ENCODE data around the gene TSEN2.
"Not testable (repeated sequence)": the region's sequence is repeated elsewhere in the genome, so short reads cannot be mapped to it uniquely, and the experiment has no call there.

TSEN2 gene

DNA sequence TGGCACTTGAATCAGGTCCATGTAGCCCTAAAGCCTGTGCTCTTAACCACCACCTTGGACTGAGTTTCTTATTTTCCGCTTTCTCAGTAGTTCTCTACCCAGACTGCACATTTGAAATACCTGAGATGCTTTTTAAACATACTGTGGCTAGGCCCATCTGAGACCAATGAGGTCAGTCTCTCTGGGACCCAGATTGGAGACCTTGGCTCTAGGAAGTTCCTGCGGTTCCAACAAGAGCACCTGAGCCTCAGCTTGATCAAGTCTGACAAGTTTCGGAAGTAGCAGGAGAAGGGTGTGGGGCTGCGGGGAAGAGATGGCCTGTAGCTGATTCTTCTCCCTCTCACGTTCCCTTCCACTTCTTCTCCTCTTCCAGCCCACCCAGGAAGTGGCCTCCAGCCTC, 11.5 kb upstream of the TSEN2 start:
- DNase-seq: no peak

GRCh38 chr3:12473511-12473910, 10.8 kb upstream of the TSEN2 start:
- DNase-seq: no peak

GRCh38 chr3:12476238-12476897, 7.9 kb upstream of the TSEN2 start:
- no peak for DNase-seq

DNA sequence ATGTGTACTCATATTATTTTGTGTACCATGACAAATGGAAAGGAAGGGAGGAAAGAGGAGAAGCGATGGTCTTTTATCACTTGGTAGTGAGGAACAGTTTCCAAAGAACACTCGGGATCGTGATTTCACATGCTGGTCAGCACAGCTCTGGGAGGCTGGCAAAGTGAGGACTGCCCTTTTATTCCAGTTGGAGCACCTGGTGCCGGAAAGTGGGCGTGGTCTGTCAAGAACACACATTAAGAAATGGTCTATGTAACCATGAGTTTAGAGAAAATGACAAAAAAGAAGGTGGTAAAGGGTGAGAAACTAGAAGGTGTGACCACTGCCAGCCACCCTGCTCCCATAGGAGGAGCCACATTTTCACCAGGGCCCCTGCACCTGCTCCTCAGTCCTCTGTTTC, 7.0 kb upstream of the TSEN2 start:
- no peak for DNase-seq

DNA sequence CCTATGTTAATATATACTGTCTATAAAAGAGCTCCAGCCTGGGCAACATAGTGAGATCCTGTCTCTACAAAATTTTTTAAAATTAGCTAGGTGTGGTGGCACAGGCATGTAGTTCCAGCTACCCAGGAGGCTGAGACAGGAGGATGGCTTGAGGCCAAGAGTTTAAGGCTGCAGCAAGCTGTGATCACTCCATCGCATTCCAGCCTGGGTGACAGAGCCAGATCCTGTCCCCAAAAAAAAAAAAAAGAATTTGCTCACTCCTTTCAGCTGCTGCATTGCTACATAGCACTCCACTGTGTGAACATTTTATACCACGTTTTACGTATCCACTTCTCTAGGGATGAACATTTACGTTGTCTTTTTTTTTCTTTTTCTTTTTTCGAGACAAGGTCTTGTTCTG, 6.0 kb upstream of the TSEN2 start:
- DNase-seq: no peak

GRCh38 chr3:12479198-12479597, 5.1 kb upstream of the TSEN2 start:
- not testable (repeated sequence) for DNase-seq

- DNase-seq: peak; percentile 37
These were observed 4.3 kb upstream of the TSEN2 start for GRCh38 chr3:12479919-12480427.

DNA sequence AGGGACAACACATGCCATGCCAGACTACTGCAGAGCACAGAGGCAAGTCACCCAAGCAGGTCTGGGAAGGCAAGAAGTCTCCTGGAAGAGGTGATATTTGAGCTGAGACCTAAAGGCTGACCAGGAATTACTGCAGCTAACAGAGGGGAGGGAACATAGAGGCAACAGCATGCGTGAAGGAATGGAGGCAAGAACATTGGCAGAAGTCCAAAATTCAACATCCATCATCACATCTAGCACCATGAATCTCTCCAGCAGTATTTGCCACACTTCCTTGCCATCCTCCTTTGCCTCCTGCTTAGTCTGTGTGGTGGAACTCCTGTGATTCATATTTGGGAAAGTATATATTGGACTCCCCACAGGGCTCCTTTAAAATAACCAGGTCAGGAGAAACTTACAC, 870 bp upstream of the TSEN2 start:
- DNase-seq: no peak

- no peak for DNase-seq
These were observed 445 bp upstream of the TSEN2 start for GRCh38 chr3:12483872-12484197.

DNA sequence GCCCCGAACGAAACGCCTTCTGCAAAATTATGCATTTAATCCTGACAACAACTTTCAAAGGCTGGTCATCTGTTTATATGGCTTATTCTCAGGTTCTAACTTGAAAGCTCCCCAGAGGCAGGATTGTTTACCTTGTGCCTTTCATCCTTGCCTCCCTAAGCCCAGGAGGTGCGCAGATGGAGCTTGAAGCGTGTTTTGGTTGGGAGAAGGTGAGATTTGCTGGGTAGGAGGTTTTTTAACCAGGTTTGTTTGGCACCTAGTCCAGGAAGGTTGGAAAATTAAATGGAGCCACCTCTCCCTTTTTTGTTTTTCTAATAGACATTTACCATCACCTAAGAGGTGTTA, 675 bp downstream of the TSEN2 start:
- no peak for DNase-seq

DNA sequence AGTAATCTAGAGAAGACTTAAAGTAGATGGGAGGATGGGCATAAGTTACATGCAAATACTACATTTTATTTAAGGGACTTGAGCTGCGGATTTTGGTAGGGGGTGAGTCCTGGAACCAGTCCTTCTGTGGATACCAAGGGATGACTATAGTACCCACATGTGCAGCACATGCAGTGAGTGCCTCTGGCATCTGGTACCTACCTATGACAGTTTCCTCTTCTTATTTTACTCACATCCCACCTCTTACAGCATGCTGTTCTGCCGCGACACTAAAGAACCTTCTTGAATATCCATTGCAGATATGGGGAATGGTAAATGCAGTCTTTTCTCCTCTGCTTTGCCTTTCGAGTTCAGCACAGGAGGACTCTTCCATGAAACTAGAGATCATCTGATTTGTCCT, 1.7 kb downstream of the TSEN2 start:
- DNase-seq: no peak

- no peak for DNase-seq
These were observed 2.6 kb downstream of the TSEN2 start for GRCh38 chr3:12486916-12487315.

GRCh38 chr3:12487336-12487735, 3.1 kb downstream of the TSEN2 start:
- no peak for DNase-seq

- no peak for DNase-seq
These were observed 3.5 kb downstream of the TSEN2 start for GRCh38 chr3:12487786-12488185.

- DNase-seq: no peak
These were observed 5.1 kb downstream of the TSEN2 start for GRCh38 chr3:12489368-12489767.

- no peak for DNase-seq
These were observed 5.6 kb downstream of the TSEN2 start for GRCh38 chr3:12489832-12490231.

DNA sequence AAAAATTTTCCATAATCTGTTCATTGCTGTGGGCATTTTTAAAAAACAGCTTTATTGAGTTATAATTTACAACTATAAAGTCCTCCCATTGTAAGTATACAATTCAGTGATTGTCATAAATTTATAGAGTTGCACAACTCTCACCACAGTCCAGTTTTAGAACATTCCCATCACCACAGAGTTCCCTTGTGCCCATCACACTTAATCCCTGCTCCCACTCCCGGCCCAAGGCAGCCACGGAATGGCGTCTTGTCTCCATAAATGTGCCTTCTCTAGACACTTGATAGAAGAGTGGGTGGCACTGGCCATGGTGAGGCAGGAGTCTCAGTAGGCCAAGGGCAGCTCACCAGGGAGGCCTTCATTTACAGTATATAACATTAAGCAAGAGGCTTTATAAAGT, 6.3 kb downstream of the TSEN2 start:
- no peak for DNase-seq

GRCh38 chr3:12495749-12496452, 11.6 kb downstream of the TSEN2 start:
- DNase-seq: no peak

DNA sequence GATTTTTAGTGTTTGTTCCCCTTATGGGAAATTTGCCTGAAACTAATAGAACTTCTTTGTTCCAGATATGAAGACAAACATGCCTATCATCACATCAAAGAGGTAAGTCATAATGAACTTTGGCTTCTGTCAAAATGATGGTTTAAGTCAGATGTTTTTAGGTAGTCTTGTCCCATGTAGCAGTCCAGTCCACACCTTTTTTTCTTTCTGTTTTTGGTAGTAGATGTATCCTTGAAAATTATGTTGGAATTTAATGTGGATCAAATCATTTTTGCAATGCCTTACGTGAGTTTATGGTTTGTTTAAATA, 12.1 kb downstream of the TSEN2 start:
- no peak for DNase-seq

DNA sequence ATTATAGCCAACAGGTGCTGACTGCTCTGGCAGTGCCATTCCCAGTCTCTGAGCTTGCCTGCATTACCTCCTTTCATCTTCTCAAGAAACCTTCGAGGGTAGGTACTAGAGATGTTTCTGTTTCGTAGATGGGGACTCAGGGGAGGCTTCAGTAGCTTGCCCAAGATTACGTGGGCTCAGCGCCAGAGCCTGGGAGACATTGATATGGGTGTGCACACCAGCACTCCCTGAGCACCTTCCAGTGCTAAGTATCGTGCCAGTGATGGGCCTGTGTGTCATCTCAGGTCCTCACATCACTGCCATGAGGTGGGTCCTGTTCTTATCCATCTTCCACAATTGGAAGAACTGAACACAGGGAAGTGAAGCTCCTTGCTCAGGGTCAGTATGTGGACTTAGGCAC, 15.2 kb downstream of the TSEN2 start:
- DNase-seq: no peak

GRCh38 chr3:12501360-12502020, 17.2 kb downstream of the TSEN2 start:
- DNase-seq: no peak

DNA sequence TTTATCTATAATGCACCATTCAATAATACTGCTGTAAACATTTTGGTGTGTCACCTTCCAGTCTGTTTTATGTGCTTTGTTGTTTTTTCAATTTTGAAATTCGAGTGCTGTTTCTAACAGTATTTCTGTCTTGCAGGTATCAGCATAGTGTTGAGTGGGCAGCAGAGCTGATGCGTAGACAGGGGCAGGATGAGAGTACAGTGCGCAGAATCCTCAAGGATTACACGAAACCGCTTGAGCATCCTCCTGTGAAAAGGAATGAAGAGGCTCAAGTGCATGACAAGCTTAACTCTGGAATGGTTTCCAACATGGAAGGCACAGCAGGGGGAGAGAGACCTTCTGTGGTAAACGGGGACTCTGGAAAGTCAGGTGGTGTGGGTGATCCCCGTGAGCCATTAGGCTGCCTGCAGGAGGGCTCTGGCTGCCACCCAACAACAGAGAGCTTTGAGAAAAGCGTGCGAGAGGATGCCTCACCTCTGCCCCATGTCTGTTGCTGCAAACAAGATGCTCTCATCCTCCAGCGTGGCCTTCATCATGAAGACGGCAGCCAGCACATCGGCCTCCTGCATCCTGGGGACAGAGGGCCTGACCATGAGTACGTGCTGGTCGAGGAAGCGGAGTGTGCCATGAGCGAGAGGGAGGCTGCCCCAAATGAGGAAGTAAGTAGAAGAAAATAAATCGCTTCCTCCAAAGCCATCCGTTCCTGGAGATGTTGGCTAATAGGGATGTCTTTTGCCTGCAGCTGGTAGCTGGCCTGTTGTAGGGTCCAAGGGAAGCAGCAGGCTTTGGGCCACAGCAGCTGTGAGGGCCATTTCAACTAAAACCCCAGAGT, 19.1 kb downstream of the TSEN2 start:
- DNase-seq: no peak

- DNase-seq: no peak
These were observed 22.0 kb downstream of the TSEN2 start for GRCh38 chr3:12506201-12506709.

All from NCI-H1092 (cell line).